Putamen (tissue), 1 donor: ENCODE measurements around the gene GRXCR1.

Source experiments
- DNase-seq: peaks from one replicate; pipeline ENCODE4 v3.0.0-alpha.2; 2016; ENCODE audit warnings: low spot score

The GRXCR1 gene

DNA sequence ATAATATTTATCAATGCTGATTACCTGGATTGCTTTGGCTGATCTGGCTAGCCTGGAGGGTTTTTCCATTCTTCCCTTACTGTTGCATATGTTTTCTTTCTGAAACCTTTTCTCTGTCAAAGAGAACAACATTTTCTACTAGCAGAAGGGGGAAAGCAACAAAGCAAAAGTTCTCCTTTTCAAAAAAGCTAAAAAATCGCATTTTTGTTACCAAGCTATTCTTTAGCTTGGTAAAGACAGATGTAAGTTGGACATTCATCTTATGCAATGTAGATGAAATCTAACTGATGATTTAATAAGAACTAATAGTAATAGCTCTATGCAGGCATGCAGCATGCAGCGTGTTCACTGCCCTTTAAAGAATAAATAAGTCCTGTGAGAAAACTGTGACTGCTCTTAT, at the start of gene GRXCR1:
GRXCR1 (plus strand) TSS at position 301 of the 400 bp plus-strand sequence. CDS start 554 bp downstream, outside the sequence.
- DNase-seq, result no peak

DNA sequence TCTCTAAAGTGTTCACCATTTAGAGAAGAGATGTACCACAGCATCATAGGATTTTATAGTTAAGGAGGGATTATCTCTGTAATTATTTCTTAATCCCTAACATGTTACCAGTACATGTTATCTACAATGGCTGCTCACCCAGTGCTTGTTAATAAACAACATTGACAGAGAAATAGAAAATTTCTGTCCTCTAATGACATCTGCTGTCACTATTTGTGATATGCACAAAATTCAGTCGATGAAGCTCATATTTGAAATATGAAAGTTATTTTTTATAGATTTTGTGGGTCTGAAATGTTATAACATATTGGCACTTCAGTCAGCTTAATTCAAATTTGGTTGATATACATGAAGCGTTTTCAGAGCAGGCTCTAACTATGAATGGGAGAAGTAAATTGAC, 48.8 kb upstream of the GRXCR1 start:
- no peak for DNase-seq

DNA sequence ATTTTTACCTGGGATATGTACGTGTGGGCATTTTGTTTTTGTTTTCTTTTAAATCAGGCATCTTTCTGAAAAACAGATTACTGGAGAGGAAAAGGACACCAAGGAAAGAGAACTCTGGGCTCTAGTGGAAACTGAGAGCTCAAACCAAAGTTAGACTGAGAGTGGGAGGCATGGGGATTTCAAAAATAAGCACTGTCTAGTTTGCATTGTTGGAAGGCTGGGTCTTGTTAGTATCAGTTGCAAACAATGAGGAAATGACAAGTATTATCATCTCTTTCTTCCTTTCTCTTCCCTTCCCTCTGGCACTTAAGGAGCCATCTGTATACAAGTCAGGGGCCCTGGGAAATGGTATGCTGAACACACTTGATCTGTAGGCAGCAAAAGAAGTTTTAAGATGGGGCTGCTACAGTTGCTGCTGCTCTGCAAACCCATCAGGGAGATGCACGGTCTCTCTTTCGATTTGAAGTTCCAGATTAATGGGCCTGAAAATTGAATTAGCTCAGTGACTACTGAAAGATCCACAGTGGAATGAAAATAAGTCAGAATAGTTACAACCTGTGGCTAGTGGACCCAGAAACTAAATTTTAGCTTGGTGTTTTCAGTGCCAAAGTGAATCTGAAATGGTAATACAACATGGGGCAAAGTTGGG, 48.0 kb upstream of the GRXCR1 start:
- DNase-seq, result no peak

DNA sequence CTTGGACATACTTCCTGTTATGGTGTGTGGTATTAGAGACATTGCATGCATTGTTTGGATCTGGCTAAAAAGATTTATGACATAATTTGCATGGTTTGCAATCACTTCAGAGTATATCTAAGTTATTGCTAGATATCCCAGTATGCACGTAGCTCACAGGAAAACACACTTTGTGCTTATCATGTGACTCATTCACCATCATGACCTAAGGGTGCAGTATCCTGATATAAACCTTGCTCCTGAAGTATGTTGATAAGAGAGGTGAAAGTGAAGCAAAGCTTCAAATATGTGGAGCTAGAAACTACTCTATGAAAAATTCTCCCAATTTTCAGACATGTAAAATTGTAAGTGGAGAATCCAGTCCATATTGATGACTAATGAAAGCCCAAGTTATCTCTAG, 46.9 kb upstream of the GRXCR1 start:
- no peak for DNase-seq

GRCh38 chr4:42855779-42856178, 36.7 kb upstream of the GRXCR1 start:
- DNase-seq, result no peak

DNA sequence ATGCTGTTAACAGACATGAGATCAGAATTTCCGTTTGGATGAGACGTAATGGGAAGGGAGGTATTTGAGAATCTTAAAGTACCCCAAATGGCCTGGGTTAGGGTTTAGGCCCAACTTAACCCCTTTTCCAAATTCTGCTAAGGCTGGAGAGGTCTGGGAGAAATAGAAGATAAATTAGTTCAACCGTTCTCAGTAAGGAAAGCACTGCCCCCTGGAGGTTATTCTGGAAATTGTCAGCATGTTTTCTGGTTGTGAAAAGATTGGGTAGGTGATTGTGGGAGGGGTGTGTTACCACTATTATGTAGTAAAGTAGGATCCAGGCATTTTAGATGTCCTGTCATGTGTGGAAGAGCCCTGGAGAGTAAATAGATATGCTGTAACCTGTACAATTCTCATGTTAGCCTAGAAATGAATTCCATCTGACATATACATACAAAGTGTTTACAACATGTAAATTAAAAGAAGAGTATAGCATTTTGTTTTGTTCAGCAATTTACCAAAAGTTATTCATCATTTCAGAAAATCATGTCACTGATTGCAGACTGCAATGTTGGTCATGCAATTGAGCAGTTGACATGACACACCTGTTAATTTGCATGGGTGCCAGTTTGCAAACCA, 26.8 kb upstream of the GRXCR1 start:
- peak; percentile 52 for DNase-seq

GRCh38 chr4:42871261-42871660, 21.3 kb upstream of the GRXCR1 start:
- DNase-seq, result no peak

DNA sequence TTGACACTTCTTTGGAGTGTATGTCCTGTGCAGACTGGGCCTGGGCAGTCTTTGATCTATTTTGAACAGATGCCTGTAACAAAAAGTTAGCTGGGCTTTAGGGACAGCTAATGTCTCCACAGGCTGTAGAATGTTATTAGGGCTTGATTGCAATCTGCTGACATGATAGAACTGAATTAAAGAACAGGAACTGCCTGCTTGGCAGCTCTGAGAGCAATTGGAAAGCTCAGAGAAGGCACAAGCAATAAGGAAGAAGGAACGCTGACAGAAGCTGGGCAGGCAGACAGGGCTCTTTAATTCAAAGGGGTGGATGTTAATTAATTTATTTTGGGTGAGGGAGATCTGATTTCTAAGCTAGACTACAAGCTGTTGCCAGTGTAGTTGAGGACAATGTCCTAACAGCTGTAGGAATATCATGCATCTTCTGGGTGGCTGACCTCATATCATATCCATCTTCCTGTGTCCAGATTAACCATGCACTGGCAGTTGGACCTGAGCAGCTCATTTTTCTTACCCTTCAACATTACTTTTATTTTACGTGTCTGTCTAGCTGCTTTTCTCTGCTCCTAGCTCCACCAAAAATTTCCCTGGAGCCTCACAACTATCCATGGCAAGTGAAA, 20.7 kb upstream of the GRXCR1 start:
- DNase-seq, result peak; percentile 13

DNA sequence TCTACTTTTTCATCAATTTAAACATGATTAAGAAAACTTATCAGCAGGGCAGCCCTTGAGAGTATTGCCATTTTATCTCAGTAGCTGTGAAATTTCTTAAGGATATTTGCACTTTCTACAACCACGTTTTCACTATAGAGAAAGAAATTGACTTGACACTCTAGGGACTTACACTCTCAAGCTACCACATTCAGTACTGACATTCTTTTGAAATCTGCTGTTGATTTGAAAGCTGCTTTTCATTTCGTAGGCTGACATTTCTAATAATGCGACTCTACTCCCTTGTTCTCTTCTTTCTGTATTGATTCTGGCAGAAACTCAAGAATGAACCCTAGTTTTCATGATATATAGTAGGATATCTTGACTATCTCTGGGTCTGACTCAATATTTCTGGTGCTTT, 13.7 kb upstream of the GRXCR1 start:
- DNase-seq, result no peak

DNA sequence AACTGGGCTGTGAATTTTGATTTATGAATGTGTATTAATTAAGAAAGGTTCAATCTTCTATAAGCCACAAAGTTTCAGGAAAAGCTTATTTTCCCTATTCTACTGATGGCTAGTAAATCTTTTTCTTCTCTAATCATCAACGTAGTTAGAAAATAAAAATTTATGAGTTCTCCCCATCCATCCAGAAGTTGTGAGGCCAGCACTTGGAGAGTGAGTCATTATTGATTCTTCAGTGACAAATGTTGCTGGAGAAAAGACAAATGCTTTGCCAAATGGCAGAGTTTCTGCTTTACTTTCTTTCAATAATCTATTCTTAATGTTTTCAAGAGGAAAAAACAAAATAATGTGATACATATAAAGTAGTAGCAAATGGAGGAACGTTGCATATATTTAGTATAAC, 11.3 kb upstream of the GRXCR1 start:
- DNase-seq, result no peak

DNA sequence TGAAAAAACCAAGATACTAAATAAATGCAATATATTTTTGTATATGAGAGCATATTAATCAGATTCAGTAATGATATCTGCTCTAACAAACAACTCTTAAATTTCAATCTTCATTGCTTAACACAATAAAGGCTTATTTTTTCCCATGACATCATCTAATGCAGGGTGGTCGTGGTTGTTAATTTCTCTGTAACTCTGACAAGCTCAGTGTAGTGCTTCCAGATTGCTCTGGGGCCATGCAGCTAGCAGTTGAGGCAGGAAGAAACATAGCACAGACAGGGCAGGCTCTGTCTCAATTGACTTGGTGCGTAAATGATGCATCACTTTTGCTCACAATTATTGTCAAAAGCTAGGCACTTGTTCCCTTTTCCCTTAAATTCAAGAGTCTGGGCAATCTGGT, 869 bp upstream of the GRXCR1 start:
- DNase-seq, result no peak

DNA sequence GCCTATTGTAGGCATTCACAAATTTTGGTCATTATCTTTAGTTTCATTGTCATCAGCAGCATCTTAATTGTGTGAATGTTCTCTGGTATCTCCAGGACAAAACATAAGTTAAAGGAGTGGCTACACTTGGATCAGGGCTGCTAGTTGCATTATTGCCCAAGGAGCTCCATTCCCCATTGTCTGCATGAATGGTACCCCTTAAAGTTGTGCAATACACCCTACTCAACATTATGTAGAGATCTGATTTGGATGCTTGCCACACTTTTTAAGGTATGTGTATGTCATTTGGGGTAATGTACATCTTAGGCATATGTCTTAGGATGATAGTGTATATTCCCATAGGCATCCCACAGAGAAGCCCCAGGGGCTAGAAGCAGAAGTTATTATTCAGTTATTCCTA, 2.9 kb downstream of the GRXCR1 start:
- no peak for DNase-seq

- no peak for DNase-seq
Measured at GRCh38 chr4:42904986-42905385, 12.5 kb downstream of the GRXCR1 start.

DNA sequence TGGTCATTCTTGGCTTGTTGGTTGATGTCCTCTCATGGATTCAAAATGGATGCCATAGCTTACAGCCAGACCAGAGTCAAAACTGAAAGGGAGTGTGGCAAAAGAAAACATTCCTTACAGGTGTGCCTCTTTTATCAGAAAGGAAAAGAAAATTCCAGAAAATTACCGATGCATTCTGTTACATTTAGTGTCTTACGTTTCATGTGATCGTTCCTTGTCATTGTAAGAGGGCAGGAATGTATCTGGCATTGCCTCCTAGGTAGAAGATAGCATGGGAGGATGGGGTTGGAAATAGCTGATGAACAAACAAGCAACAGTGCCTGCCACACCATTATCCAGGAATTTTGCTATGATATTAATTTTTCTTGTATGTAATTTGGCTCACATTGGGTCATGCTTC, 13.1 kb downstream of the GRXCR1 start:
- no peak for DNase-seq

GRCh38 chr4:42906341-42906740, 13.8 kb downstream of the GRXCR1 start:
- no peak for DNase-seq

GRCh38 chr4:42906891-42907759, 14.6 kb downstream of the GRXCR1 start:
- DNase-seq, result no peak

GRCh38 chr4:42910459-42910858, 17.9 kb downstream of the GRXCR1 start:
- no peak for DNase-seq

DNA sequence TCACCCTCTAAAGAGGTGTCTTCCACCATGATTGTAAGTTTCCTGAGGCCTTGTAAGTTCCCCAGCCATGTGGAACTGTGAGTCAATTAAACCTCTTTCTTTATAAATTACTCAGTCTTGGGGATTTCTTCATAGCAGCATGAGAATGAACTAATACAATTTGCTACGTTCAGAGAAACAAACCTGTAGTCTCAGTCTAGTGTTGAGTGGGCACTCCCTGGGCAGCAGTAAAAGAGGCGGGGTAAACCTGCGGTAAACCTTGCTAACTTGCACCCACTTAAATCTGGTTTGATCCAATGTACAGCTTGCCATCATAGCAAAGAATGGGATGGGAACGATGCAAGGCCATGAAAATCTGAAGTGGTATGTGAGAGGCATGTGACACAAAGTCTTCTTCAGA, 22.4 kb downstream of the GRXCR1 start:
- no peak for DNase-seq

- DNase-seq, result no peak
Measured at GRCh38 chr4:42915484-42915883, 23.0 kb downstream of the GRXCR1 start.

GRCh38 chr4:42917296-42917695, 24.8 kb downstream of the GRXCR1 start:
- no peak for DNase-seq

DNA sequence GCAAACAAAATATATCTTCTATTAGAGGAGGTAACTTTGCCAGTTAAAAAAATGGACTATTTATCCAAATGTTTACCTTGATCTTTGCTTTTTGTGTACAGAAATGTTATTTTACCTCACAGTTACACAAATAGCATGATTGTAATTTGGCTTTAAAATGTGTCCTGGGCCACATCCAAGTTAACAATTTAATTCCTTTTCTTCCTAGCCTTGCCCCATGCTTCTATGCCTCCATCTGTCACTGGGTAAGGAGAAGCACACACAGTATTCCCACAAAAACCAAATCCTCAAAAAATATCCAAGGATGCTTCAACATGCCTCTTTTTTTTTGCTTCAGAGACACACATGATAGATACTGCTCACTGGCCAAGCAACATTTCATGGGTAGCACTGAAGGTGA, 30.9 kb downstream of the GRXCR1 start:
- no peak for DNase-seq

DNA sequence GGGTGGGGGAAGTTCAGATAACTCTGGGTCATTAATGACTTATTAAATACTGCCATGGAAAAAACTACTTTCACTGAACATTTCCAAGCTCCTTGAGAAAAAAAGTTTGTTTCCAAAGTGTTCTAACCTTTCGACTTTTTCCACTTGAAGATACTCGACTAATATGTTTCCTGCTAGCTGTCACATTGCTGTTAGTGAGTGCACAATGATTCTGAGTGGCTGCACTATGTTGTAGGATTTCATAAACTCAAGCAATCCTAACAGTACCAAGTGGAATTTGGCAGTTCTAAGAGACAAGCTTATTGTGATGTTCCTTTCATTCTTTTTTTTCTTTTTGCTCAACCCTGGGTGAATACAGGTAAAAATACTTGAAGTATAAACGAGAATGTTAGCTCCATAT, 33.4 kb downstream of the GRXCR1 start:
- DNase-seq, result no peak

- DNase-seq, result no peak
Measured at GRCh38 chr4:42927946-42928345, 35.4 kb downstream of the GRXCR1 start.
